ENCODE measurements around the gene B3GNT5. TPM values are rescaled to one million over a fixed set of nuclear protein-coding genes. Genes with fewer than 3 reads are reported as not detected.

B3GNT5 gene
- total RNA-seq, 1 donor from 2014 or later = 17.7 TPM

GRCh38 chr3:183261151-183261724 is 8.2 kb downstream of the B3GNT5 start:
- Mint-ChIP-seq H3K27me3 (ENCODE audit: insufficient read depth) (no peaks in the 10 kb centered on the region), H3K27ac (no peak overlapping the region), H3K9me3 (no peaks in the 10 kb centered on the region), H3K36me3 (ENCODE audit: low read depth) (peaks cover 6% of the 10 kb centered on the region), H3K4me1 (ENCODE audit: low read depth) (peaks cover 8% of the 10 kb centered on the region), H3K4me3 (no peak overlapping the region)
- DNase-seq (ENCODE audit: low spot score) = no peak
- intact Hi-C loops (cut with micrococcal nuclease) = no loop called here

GRCh38 chr3:183262875-183263378 is 9.9 kb downstream of the B3GNT5 start:
- no peak overlapping the region for H3K27ac Mint-ChIP-seq
- intact Hi-C loops (cut with micrococcal nuclease) = no loop called here

GRCh38 chr3:183264268-183264667 is 11.2 kb downstream of the B3GNT5 start:
- Mint-ChIP-seq H3K9me3 (no peaks in the 10 kb centered on the region), H3K27ac (no peak overlapping the region), H3K4me3 (no peak overlapping the region), H3K36me3 (ENCODE audit: low read depth) (peaks cover 13% of the 10 kb centered on the region), H3K4me1 (ENCODE audit: low read depth) (peaks cover 23% of the 10 kb centered on the region), H3K27me3 (ENCODE audit: insufficient read depth) (no peaks in the 10 kb centered on the region)
- no peak for DNase-seq (ENCODE audit: low spot score)
- intact Hi-C loops (cut with micrococcal nuclease) = no loop called here

More at GRCh38 chr3:183262875-183263378, 9.9 kb downstream of the B3GNT5 start:
- no peak overlapping the region for H3K4me3 Mint-ChIP-seq
- no peak for DNase-seq (ENCODE audit: low spot score)
- H3K27me3 Mint-ChIP-seq (ENCODE audit: insufficient read depth) = no peaks in the 10 kb centered on the region
- no peaks in the 10 kb centered on the region for H3K9me3 Mint-ChIP-seq
- peaks cover 17% of the 10 kb centered on the region for H3K4me1 Mint-ChIP-seq (ENCODE audit: low read depth)
- peaks cover 10% of the 10 kb centered on the region for H3K36me3 Mint-ChIP-seq (ENCODE audit: low read depth)

- Mint-ChIP-seq H3K36me3 (ENCODE audit: low read depth) (peaks cover 10% of the 10 kb centered on the region), H3K4me3 (no peak overlapping the region), H3K4me1 (ENCODE audit: low read depth) (peaks cover 15% of the 10 kb centered on the region), H3K27ac (no peak overlapping the region), H3K27me3 (ENCODE audit: insufficient read depth) (no peaks in the 10 kb centered on the region), H3K9me3 (no peaks in the 10 kb centered on the region)
- intact Hi-C loops (cut with micrococcal nuclease) = loop anchor here (5.0 kb wide), 2 partner anchors 42 to 117 kb away; no protein-coding TSS in a partner anchor
- DNase-seq (ENCODE audit: low spot score) = no peak
These were observed 12.1 kb downstream of the B3GNT5 start for GRCh38 chr3:183265157-183265642.

- no peaks in the 10 kb centered on the region for H3K27me3 Mint-ChIP-seq (ENCODE audit: insufficient read depth)
- H3K36me3 Mint-ChIP-seq (ENCODE audit: low read depth) = peaks cover 10% of the 10 kb centered on the region
- H3K27ac Mint-ChIP-seq = no peak overlapping the region
- peak; percentile 7 for DNase-seq (ENCODE audit: low spot score)
- peak overlapping the region; percentile 25 for H3K4me3 Mint-ChIP-seq
- peaks cover 15% of the 10 kb centered on the region for H3K4me1 Mint-ChIP-seq (ENCODE audit: low read depth)
- intact Hi-C loops (cut with micrococcal nuclease) = loop anchor here (1.0 to 5.0 kb wide), 6 partner anchors 13 to 116 kb away; partner anchors contain the start of gene B3GNT5
- H3K9me3 Mint-ChIP-seq = no peaks in the 10 kb centered on the region
These were observed 12.9 kb downstream of the B3GNT5 start for GRCh38 chr3:183265834-183266417.

- Mint-ChIP-seq H3K4me3 (peak overlapping the region; percentile 25), H3K36me3 (ENCODE audit: low read depth) (peaks cover 11% of the 10 kb centered on the region), H3K27ac (no peak overlapping the region), H3K27me3 (ENCODE audit: insufficient read depth) (no peaks in the 10 kb centered on the region), H3K4me1 (ENCODE audit: low read depth) (peaks cover 15% of the 10 kb centered on the region), H3K9me3 (no peaks in the 10 kb centered on the region)
- DNase-seq (ENCODE audit: low spot score) = no peak
- intact Hi-C loops (cut with micrococcal nuclease) = loop anchor here (1.0 to 5.0 kb wide), 6 partner anchors 13 to 116 kb away; partner anchors contain the start of gene B3GNT5
These were observed 13.4 kb downstream of the B3GNT5 start for GRCh38 chr3:183266454-183266853.

- intact Hi-C loops (cut with micrococcal nuclease) = loop anchor here (5.0 kb wide), 2 partner anchors 40 to 115 kb away; no protein-coding TSS in a partner anchor
- no peak for DNase-seq (ENCODE audit: low spot score)
- H3K4me1 Mint-ChIP-seq (ENCODE audit: low read depth) = peaks cover 15% of the 10 kb centered on the region
- H3K27me3 Mint-ChIP-seq (ENCODE audit: insufficient read depth) = no peaks in the 10 kb centered on the region
- no peak overlapping the region for H3K4me3 Mint-ChIP-seq
- H3K36me3 Mint-ChIP-seq (ENCODE audit: low read depth) = peaks cover 11% of the 10 kb centered on the region
- no peaks in the 10 kb centered on the region for H3K9me3 Mint-ChIP-seq
- H3K27ac Mint-ChIP-seq = peak overlapping the region; percentile 38
These were observed 14.1 kb downstream of the B3GNT5 start for GRCh38 chr3:183267140-183267539.

GRCh38 chr3:183268366-183268765 is 15.3 kb downstream of the B3GNT5 start:
- peaks cover 15% of the 10 kb centered on the region for H3K4me1 Mint-ChIP-seq (ENCODE audit: low read depth)
- peaks cover 11% of the 10 kb centered on the region for H3K36me3 Mint-ChIP-seq (ENCODE audit: low read depth)
- H3K9me3 Mint-ChIP-seq = no peaks in the 10 kb centered on the region
- H3K27me3 Mint-ChIP-seq (ENCODE audit: insufficient read depth) = no peaks in the 10 kb centered on the region
- no peak for DNase-seq (ENCODE audit: low spot score)
- H3K4me3 Mint-ChIP-seq = no peak overlapping the region
- intact Hi-C loops (cut with micrococcal nuclease) = loop anchor here (5.0 kb wide), 2 partner anchors 39 to 114 kb away; no protein-coding TSS in a partner anchor
- peak overlapping the region; percentile 6 for H3K27ac Mint-ChIP-seq

- Mint-ChIP-seq H3K9me3 (no peaks in the 10 kb centered on the region), H3K36me3 (ENCODE audit: low read depth) (peaks cover 11% of the 10 kb centered on the region), H3K27ac (no peak overlapping the region), H3K4me1 (ENCODE audit: low read depth) (peaks cover 15% of the 10 kb centered on the region), H3K4me3 (no peak overlapping the region), H3K27me3 (ENCODE audit: insufficient read depth) (no peaks in the 10 kb centered on the region)
- intact Hi-C loops (cut with micrococcal nuclease) = loop anchor here (5.0 kb wide), 2 partner anchors 38 to 113 kb away; no protein-coding TSS in a partner anchor
- no peak for DNase-seq (ENCODE audit: low spot score)
These were observed 16.3 kb downstream of the B3GNT5 start for GRCh38 chr3:183269345-183269744.

- H3K9me3 Mint-ChIP-seq = no peaks in the 10 kb centered on the region
- H3K36me3 Mint-ChIP-seq (ENCODE audit: low read depth) = peaks cover 14% of the 10 kb centered on the region
- H3K4me1 Mint-ChIP-seq (ENCODE audit: low read depth) = peaks cover 15% of the 10 kb centered on the region
- DNase-seq (ENCODE audit: low spot score) = no peak
- intact Hi-C loops (cut with micrococcal nuclease) = no loop called here
- no peaks in the 10 kb centered on the region for H3K27me3 Mint-ChIP-seq (ENCODE audit: insufficient read depth)
- no peak overlapping the region for H3K4me3 Mint-ChIP-seq
- no peak overlapping the region for H3K27ac Mint-ChIP-seq
These were observed 17.3 kb downstream of the B3GNT5 start for GRCh38 chr3:183270344-183270743.

- H3K36me3 Mint-ChIP-seq (ENCODE audit: low read depth) = peaks cover 11% of the 10 kb centered on the region
- H3K4me1 Mint-ChIP-seq (ENCODE audit: low read depth) = peaks cover 12% of the 10 kb centered on the region
- H3K27me3 Mint-ChIP-seq (ENCODE audit: insufficient read depth) = no peaks in the 10 kb centered on the region
- no peak for DNase-seq (ENCODE audit: low spot score)
- H3K4me3 Mint-ChIP-seq = no peak overlapping the region
- intact Hi-C loops (cut with micrococcal nuclease) = no loop called here
- H3K27ac Mint-ChIP-seq = no peak overlapping the region
- no peaks in the 10 kb centered on the region for H3K9me3 Mint-ChIP-seq
These were observed 19.1 kb downstream of the B3GNT5 start for GRCh38 chr3:183272142-183272541.

- DNase-seq (ENCODE audit: low spot score) = no peak
- Mint-ChIP-seq H3K36me3 (ENCODE audit: low read depth) (peaks cover 10% of the 10 kb centered on the region), H3K4me1 (ENCODE audit: low read depth) (peaks cover 7% of the 10 kb centered on the region), H3K27me3 (ENCODE audit: insufficient read depth) (no peaks in the 10 kb centered on the region), H3K4me3 (no peak overlapping the region), H3K27ac (no peak overlapping the region), H3K9me3 (no peaks in the 10 kb centered on the region)
- intact Hi-C loops (cut with micrococcal nuclease) = no loop called here
These were observed 19.7 kb downstream of the B3GNT5 start for GRCh38 chr3:183272791-183273190.

GRCh38 chr3:183274609-183275008 is 21.6 kb downstream of the B3GNT5 start:
- no peaks in the 10 kb centered on the region for H3K4me1 Mint-ChIP-seq (ENCODE audit: low read depth)

More at GRCh38 chr3:183274609-183275008, 21.6 kb downstream of the B3GNT5 start:
- DNase-seq (ENCODE audit: low spot score) = no peak
- intact Hi-C loops (cut with micrococcal nuclease) = no loop called here
- Mint-ChIP-seq H3K27me3 (ENCODE audit: insufficient read depth) (no peaks in the 10 kb centered on the region), H3K36me3 (ENCODE audit: low read depth) (peaks cover 7% of the 10 kb centered on the region), H3K9me3 (no peaks in the 10 kb centered on the region), H3K27ac (no peak overlapping the region), H3K4me3 (no peak overlapping the region)
